Measurements from ENCODE around the gene PRIM2.
"Not testable (repeated sequence)": the region's sequence is repeated elsewhere in the genome, so short reads cannot be mapped to it uniquely, and the experiment has no call there.

PRIM2 gene

DNA sequence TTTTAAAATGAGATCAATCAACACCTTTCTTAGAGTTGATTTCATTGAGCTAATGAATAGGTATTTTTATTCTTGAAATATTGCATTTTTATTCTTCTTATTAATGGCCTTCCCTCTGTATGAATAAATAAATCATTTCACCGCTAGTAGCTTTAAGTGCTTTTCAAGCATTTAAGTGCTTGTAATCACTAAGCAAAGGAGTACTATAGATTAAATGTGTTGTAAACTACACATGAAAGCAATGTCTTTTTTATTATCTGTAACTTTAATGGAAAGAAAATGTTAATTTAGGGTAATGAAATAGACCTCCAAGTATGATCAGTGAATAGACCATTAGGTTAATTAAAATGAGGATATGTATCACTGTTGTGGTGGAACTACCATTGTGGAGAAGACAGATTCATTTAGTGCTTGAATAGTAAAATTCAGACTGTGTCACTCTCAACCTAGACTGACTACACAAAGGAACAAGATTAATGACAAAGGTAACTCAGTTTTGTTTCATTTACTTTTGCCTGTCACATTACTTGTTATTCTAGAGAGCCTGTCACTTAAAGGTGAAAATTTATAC, 132.2 kb downstream of the PRIM2 start:
- DNase-seq = not testable (repeated sequence)

DNA sequence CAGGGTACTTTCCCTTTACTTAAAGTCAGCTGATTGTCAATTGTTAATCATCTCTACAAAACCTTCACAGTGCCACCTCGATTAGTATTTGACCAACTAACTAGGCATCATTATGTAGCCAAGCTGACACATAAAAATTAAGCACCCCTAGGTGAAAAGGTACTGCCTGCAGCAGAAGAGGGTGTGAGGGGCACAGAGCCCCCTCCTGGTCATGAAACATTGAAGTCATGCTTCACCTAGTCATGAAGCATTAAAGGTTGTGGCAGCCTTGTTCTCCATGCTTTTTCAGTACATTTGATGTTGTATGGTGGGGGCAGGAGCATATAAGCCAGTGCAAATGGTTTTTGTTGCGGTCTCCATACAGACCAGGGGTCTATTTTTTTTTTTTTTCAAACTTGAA, 142.4 kb downstream of the PRIM2 start:
- DNase-seq = not testable (repeated sequence)

DNA sequence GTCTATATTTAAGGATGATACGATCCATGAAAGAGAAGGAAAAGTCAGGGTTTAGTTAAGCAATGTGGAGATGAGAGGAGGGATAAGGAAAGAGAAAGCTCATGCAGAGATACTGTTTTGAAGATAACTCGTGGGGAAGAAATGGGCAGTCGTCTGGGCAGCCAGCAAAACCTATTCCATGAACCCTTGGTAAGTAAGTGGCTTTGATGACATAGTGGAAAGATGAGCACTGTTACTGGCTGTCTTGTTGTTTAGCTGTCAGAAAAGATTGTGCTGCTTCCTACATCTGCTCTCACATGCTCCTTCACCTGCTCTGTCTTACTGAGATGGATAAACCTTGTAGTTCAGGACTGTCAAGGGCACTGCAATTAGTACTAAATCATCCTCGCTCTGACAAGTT, 143.6 kb downstream of the PRIM2 start:
- not testable (repeated sequence) for DNase-seq

DNA sequence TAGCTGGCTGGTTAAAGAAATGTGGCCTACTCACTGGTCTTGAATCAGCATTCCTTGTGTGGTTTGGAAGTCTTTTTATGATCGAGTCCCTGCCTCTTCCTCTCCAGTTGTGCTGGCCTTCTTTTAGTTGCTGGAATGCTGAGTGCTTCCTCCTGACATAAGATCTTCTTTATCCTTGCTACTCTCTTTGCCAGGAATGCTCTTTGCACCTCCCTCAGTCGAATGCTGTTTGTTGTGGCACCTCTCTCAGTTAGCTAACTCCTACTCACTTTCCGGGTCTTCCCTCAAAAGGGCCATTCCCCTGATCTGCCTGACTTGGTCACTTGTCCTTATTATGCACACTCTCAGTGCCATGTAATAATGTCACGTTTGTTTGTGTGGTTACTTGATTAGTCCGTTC, 146.4 kb downstream of the PRIM2 start:
- peak; percentile 39 for DNase-seq

DNA sequence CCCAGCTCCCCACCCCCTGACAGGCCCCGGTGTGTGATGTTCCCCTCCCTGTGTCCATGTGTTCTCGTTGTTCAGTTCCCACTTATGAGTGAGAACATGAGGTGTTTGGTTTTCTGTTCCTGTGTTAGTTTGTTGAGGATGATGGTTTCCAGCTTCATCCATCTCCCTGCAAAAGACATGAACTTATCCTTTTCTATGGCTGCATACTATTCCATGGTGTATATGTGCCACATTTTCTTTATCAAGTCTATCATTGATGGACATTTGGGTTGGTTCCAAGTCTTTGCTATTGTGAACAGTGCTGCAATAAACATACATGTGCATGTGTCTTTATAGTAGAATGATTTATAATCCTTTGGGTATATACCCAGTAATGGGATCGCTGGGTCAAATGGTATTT, 148.5 kb downstream of the PRIM2 start:
- DNase-seq = not testable (repeated sequence)

DNA sequence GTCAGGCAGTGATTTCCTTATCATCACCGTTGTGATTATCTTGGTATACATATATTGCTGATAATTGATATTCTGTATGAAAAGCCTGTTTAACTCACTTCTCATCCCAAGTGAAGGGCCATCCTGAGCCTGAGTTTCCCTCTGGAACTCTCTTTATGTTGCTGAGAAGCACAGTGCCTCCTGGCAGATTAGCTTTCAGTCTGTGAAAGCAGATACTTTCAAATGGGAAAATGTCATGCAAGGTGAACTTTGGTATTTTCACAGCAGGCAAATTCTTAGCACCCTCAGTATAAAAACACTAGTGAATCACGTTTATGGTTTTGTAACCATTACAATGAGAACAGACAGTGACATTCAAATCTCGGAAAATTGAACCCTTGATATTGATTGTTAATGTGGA, 151.6 kb downstream of the PRIM2 start:
- DNase-seq = peak; percentile 12

DNA sequence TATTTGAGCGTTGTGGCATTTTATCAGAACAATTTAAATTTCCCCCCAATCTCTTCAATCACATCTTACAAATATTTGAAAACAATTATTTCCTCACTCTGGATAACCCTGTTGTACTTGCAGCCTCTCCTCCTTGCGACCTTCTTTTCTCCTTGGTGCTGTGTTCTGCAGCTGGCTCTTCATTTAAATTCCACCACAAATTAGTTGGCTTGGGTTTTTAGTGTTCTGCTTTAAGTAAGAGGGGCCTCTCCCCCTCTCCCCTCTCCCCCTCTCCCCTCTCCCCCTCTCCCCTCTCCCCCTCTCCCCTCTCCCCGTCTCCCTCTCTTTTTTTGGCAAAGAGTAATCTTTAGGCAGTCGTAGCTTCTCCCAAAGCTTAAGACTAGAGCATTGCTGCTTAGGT, 152.7 kb downstream of the PRIM2 start:
- not testable (repeated sequence) for DNase-seq

DNA sequence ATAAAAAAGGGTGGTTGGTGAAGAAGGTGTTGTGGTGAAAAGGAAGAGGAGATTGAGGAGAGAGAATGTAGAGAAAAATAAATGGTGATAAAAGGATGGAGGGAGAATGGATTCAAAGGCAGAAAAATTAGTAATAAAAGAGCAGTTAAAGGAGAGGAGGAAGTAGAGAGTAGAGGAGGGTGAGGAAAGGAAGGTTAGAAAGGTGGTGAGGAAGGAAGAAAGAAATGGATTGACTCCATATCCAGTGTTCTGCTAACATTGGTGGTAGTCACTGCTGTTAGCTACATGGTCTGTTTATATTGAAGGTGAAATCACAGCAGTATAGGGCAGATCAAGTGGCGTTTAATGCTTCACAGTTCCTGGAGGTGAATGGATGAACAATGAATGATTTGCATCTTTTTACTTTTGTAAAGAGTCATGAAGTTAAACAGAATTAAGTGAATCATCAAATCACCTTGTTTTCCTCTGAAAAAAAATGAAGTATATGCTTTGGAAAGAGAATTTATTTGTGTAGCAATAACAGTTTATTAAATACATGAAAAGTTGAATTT, 154.0 kb downstream of the PRIM2 start:
- not testable (repeated sequence) for DNase-seq

DNA sequence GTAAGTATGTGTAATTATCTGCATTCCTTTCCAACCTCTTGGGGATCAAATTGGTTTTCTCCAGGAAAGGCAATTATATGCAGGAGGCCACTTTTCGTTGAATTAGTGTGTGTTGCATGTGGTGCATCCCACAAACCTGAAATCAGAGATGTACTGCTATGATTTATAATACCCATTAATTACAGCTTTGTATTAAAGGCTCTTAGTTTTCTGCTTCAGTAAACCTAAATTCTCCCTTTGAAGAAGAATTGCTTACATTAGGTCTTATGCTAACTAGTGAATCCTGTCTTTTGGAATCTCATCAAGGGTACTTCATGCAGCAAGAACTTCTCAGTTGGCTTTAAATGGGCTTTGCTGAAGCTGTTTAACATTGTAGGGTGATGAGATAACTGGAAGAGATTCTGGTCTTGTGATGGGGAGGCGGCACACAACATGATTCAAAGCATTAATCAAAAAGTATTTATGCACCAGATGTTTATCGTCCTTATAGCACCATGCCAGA, 155.5 kb downstream of the PRIM2 start:
- DNase-seq = peak; percentile 95

DNA sequence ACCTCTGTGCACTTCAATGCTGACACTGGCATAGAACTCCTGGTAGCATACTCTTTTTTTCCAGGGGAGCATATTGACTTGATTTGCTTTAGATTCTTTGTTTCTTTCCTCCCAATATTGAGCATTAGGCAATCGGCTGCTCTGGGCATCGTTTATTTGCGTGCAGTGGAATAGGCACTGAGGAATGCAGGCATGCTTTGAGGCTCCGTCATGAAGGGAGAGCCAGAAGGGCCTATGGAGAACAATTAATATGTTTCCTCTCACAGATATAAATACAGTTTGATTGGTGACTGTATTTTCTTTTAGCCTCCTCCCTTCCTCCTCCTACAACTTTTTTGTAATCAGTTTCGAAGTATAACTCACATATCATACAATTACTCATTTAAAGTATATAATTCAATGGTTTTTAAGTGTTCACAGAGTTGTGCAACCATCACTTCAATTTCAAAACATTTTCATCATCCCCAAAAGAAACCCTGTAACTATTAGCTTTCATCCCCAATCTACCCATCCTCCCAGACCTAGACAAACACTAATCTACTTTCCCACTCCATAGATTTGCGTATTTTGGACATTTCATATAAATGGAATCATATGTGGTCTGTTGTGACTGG, 157.5 kb downstream of the PRIM2 start:
- peak; percentile 92 for DNase-seq

DNA sequence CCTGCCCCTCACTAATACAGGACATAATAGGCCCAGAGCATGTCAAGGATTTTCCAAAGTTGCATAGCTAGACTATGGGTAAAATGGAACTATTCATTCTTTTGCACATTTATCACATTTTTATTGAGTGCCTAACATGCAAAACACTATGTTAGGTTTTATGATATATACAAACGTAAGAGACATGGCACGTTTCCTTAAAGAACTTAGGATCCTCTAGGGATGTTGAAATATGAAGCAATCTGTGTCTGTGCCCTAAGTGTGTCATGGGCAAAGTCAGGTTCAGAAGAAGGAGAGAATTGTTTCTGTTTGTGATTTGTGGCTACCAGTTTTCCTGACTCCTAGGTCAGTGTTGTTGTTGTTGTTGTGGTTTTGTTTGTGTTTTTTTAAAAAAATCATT, 158.2 kb downstream of the PRIM2 start:
- DNase-seq = peak; percentile 62

DNA sequence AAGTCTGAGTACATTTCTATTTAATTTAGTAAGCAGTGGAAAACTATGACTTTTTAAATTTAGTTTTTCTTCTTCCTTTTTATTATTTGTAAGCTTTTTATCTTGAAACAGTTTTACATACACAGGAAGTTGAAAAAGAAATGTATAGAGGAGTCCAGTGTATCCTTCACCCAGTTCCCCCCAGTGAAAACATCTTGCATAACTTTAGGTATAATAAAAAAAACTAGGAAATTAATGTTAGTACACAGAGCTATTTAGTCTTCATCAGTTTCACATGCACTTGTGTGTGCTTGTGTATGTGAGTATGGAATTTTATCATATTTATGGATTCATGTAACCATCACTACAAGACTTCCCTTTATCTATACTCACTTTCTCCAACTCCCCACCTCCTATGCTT, 162.8 kb downstream of the PRIM2 start:
- DNase-seq = not testable (repeated sequence)

DNA sequence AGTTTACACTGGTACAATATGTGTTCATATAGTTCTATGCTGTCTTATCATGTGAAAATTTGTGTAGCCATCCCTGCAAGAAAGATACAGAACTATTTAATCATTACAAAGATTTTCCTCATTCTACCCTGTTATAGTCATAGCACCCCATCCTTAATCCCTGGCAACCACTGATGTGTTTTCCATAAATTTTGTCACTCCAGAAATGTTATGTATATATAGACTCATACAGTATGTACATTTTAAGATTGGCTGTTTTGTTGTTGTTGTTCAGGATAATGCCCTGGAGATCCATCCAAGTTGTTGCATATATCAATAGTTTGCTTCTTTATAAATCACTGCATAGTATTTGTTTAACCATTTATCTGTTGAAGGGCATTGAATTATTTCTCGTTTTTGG, 163.7 kb downstream of the PRIM2 start:
- DNase-seq = not testable (repeated sequence)

DNA sequence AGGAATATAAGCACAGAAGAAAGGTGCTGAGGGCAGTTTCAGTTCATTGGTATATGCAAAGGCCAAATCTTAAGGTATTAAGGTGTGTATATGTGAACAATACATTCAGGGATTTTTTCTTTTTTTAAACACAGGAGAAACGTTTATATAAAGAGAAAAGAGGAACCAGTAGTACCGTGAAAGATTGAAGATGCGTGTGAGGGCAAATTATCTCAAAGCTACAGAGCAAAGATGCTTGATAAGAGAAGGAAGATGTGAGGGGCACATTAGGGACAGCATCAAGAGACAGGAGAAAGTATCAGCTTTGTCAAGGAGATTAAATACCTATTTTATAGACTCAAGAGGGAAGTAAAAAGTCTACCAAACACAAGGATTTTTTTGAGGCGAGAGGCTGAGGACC, 165.0 kb downstream of the PRIM2 start:
- DNase-seq = not testable (repeated sequence)

DNA sequence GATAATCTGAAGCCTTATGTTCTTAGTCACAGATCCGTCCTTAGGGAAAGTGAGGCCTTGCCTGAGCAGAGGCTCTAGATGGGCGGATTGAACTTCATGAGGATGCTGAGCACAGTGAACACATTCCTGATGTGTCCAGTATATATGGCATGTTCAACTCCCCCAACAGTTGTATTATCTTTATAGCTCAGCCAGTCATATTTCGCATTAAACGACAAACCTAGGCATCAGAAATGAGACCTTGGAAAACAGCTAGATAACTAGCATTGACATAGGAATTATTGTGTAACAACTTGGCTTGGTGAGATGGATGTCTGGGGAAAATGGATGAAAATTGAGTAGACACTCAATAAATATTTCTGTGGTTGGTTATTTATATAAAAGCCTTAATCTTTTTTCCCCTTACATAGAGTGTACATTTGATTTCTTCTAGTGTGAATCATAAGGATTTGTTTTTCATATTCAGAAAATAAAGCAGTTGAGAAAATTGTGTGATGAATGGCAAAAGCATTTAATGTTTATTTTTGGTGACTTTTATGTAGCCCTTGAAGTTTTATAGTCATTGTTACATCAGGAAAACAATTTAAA, 169.2 kb downstream of the PRIM2 start:
- DNase-seq = peak; percentile 65

DNA sequence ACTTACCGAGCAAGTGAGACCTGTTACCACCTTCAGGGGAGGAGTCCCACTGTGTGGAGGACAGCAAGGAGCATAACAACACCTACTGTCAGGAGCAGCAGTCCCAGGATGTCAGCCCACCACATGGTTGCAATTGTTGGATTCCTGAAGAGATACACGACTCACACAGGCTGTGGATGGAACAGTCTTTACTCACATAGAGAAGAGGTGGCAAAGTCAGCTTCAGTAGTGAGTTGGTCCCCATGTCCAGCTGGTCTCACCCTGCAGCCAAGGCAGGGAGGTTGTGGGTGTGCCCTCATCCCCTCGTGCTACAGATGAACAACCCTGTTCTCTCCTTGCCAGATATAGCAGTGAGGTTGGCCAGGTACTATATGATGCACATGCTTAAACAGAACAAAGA, 171.1 kb downstream of the PRIM2 start:
- peak; percentile 46 for DNase-seq

DNA sequence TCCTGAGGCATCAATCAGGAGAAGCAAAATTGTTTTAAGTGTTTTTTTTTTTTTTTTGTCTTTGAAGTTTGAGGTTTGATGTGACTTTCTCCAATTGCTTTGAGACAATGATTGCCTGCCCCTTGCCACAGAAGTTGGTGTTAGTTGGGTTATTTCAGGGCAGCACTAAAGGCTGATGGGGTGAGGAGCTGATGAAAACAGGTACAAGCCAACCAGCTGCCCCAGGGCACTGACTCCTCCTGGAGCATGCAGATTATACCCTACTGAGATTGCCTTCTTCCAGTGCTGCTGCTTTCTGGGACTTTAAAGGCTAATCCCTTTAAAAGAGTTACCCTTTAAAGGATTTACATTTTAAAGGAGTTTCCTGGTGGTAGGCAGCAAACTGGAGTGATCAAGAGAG, 172.5 kb downstream of the PRIM2 start:
- DNase-seq = not testable (repeated sequence)

DNA sequence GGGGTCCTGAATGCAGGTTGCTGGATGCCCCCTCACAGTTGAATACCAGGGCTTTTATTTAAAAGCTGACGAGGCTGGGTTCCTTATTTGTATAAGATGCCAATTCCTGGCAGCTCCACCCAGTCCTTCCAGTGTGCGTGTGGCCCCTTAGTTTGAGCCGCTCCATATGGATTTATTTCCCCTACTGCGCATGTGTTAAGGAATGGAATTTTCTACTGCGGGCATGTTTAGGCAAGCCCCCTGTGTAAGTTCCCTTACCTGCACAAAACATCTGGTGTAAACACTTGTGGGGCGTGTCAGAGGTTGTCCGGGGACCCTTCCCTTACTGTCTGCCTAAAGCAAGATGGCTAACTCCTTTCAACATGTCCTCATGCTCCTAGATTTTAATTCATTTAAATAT, 174.4 kb downstream of the PRIM2 start:
- DNase-seq = not testable (repeated sequence)

DNA sequence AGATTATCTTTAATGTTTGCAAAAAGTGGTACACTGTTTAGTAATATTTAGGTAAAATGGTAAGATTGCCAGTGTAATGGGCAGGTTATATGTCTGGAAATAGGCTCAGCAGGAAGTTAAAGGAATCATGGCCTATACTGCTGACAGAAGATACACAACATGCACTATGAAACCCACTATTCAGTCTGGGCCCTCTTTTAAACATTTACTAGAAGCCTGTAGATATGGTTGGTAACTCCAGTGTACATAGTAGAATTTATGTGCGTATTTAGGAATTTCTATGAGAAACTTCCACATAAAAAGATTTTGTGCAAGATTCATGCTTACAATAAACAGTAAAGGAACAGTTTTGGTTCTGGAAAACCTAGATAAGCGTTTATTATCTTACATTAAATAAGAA, 178.8 kb downstream of the PRIM2 start:
- DNase-seq = not testable (repeated sequence)

DNA sequence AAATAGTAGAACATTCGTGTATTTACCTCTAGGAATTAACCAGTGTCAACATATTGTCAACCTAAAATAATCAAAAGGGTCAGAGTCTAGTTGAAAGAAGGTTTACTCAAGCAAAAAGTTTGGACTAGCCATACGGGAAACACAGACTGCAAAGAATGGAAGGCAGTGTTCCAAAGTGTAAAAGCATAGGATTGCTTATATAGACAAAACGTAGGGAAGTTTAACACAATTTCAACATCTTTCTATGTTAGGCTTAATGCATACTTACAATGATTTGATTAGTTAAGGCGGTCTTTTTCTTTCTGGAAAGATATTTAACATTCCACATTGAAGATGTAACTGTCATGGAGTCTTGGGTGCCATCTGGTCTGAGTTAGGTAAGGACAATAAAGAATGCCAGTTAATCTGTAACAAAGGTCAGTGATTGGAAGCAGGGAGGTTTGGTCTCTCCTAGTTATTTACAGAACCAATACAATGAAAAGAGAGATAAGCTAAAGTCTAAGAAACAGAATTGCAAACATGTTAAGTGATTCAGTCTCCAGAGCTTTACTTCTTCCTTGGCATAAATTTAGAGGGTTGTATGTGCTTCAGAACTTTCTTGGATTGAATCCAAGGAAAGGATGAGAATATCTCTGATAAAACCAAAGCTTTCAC, 183.1 kb downstream of the PRIM2 start:
- DNase-seq = peak; percentile 72

DNA sequence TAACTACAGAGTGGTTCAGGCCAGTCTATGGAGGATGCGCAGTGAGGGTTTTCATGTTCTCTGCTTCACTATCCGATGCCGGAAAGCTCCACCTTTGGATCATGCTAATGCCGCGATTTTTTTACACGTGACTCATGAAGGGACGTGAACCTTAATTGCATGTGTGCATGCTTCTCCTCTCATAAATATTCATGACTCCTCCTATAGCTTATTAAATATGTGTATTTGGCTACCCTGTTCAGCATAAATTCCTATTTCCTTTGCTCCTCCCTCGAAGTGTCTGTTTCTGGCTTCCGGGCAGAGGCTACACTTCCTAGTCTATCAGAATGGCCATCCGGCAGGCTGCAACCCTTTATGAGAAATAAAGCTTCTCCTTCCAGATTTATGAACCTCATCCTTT, 185.0 kb downstream of the PRIM2 start:
- not testable (repeated sequence) for DNase-seq

DNA sequence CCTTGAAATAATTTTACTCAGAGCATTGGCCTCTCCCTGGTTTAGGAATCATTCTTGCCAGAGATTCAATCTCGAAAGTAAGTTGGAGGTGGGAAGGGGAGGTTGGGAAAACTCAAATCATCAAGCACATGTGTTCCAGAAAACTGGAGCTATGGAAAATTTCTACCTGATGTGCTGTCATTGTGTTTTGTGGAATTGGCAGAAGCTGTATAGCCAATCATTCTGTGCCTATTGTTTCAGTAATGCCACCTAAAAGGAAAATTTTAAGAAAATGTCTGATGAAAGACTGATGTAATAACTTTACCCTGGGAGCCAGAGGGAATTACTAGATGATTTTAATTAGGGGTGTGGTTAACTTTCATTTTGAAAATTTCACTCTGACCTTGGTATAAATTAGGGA, 187.8 kb downstream of the PRIM2 start:
- DNase-seq = not testable (repeated sequence)

DNA sequence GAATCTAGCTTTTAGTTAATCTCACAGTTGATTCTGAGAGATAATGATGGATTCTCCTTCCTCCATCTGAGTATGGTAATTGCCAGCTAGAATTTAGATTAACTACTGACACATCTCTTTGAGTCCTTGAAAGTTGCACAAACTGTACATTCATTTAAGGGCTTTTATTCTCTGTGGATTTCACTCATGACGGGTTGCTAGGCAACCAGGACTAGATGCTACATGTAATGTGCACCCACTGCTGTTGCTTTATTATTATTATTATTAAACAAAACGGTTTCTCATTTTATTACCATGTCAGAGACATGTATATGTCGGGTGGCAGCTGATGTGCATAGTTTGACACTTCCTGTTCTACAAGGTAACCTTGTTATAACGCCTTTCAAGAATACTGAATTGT, 193.0 kb downstream of the PRIM2 start:
- not testable (repeated sequence) for DNase-seq

DNA sequence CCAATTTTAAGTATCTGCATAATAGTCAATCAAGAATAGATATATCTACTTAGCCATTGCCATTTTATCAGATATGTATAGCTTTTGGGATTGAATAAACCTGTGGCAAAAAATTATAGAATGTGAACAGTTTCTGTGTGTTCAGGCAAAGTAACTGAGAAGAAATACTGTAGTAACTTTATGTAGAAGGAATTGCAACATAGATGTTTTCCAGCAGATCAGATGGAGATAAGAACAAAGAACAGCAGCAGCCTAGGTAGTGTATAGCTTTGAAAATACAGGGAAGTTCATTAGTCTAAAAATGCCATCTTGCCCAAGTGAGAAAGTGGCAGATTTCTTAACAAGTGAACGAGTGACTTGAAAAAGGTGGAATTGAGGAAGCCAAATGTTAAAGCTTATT, 197.7 kb downstream of the PRIM2 start:
- DNase-seq = not testable (repeated sequence)
